Smooth muscle cell (in vitro differentiated cells): ENCODE data around the gene WARS2. TPM values are rescaled to one million over a fixed set of nuclear protein-coding genes. Genes with fewer than 3 reads are reported as not detected.

Experiments used
- DNase-seq: peaks from one replicate; lab custom pipeline; 2025; ENCODE audit not compliant: unreplicated experiment; lab: John Stamatoyannopoulos, UW
- H2AFZ ChIP-seq: fragments of 200-600 bp; sonication (generic); 2 replicates; pipeline ENCODE4 v1.6.0; 2016; ENCODE audit warnings: antibody characterized with exemption, low read depth, mild to moderate bottlenecking
- H3F3A ChIP-seq: fragments of 200-600 bp; sonication (generic); 2 replicates; pipeline ENCODE4 v1.6.0; 2017; ENCODE audit warnings: antibody characterized with exemption, low read depth
- H3K27ac ChIP-seq: fragments of 200-600 bp; sonication (generic); 2 replicates; pipeline ENCODE4 v1.5.1; 2016; ENCODE audit warnings: low read depth, mild to moderate bottlenecking
- H3K27me3 ChIP-seq: fragments of 200-600 bp; sonication (generic); 2 replicates; pipeline ENCODE4 v1.6.1; 2016; ENCODE audit warnings: low read depth, mild to moderate bottlenecking
- H3K36me3 ChIP-seq: fragments of 200-600 bp; sonication (generic); 2 replicates; pipeline ENCODE4 v1.5.1; 2016; ENCODE audit warnings: low read depth
- H3K4me1 ChIP-seq: fragments of 200-600 bp; sonication (generic); 2 replicates; pipeline ENCODE4 v1.5.1; 2016; ENCODE audit warnings: low read depth
- H3K4me2 ChIP-seq: fragments of 200-600 bp; sonication (generic); 2 replicates; pipeline ENCODE4 v1.6.0; 2016; ENCODE audit warnings: mild to moderate bottlenecking
- H3K4me3 ChIP-seq: fragments of 200-600 bp; sonication (generic); 2 replicates; pipeline ENCODE4 v1.5.1; 2016; ENCODE audit warnings: mild to moderate bottlenecking
- H3K79me2 ChIP-seq: fragments of 200-600 bp; sonication (generic); 2 replicates; pipeline ENCODE4 v1.6.0; 2016; ENCODE audit warnings: low read depth, mild to moderate bottlenecking
- H3K9ac ChIP-seq: fragments of 200-600 bp; sonication (generic); 2 replicates; pipeline ENCODE4 v1.6.0; 2016; ENCODE audit warnings: low read depth
- H3K9me3 ChIP-seq: fragments of 200-600 bp; sonication (generic); replicated peaks from 2 replicates; pipeline ENCODE4 v1.5.1; 2016; ENCODE audit warnings: low read depth
- H4K20me1 ChIP-seq: fragments of 200-600 bp; sonication (generic); 2 replicates; pipeline ENCODE4 v1.6.0; 2016; ENCODE audit warnings: low read depth
- WGBS: methylation state at CpG from one replicate; pipeline ENCODE4 v1.1.7; 2016; ENCODE audit warnings: low lambda C conversion rate; 5-methylcytosine and 5-hydroxymethylcytosine counted together
- polyA plus RNA-seq: library from polyadenylated mRNA; unstranded; fragments of >200 nt; fragmentation: Nextera tagmentation; extraction: Ambion mirVana; gene quantifications from 2 replicates; pipeline ENCODE4 v1.2.1, GENCODE V29; 2016
- total RNA-seq: library from RNA; depleted of rRNA; stranded (reverse); fragments of >200 nt; gene quantifications from 2 replicates; pipeline ENCODE4 v1.2.3, GENCODE V29; 2014
- TF ChIP-seq, protein P1 (sequence below): fragments of 200-600 bp; sonication (generic); IDR thresholded peaks from 2 replicates; pipeline ENCODE4 v1.5.1; 2017; ENCODE audit warnings: borderline replicate concordance, mild to moderate bottlenecking, antibody characterized with exemption; ENCODE audit not compliant: insufficient read depth, poor library complexity, severe bottlenecking

WARS2 gene
- total and polyA plus RNA-seq, 2 experiments from 2014 or later, result 5.9 to 9.6 TPM

DNA sequence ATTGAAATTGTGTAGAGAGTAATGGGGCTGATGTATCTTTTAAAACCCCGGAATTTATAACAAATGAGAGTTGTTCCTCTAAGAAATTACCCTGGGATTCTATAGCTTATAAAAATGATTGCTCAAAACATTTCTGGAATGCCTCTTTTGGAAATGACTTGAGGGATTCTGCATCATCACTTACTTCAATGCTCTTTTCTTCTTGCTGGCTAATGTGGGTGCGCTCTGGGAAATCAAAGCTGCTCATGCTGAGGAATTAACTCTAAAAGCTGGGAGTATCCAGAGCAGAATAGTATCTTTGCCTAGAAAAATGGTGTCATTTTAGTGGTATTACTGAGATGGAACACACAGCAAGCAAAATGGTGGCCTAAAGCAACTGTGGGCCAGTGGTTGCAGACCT, 129.3 kb downstream of the WARS2 start:
- Histone ChIP-seq H3K9ac (no peak overlapping the region), H3K9me3 (no peaks in the 10 kb centered on the region), H3K27me3 (peaks cover 25% of the 10 kb centered on the region), H3K4me1 (no peaks in the 10 kb centered on the region), H3K4me2 (no peak overlapping the region), H3K79me2 (no peaks in the 10 kb centered on the region), H3F3A (no peaks in the 10 kb centered on the region), H4K20me1 (no peaks in the 10 kb centered on the region), H3K36me3 (no peaks in the 10 kb centered on the region), H2AFZ (no peak overlapping the region), H3K27ac (no peak overlapping the region), H3K4me3 (no peak overlapping the region)
- 97% methylated on average over 2 of the region's 2 CpGs for WGBS
- TF ChIP-seq, protein P1, sequence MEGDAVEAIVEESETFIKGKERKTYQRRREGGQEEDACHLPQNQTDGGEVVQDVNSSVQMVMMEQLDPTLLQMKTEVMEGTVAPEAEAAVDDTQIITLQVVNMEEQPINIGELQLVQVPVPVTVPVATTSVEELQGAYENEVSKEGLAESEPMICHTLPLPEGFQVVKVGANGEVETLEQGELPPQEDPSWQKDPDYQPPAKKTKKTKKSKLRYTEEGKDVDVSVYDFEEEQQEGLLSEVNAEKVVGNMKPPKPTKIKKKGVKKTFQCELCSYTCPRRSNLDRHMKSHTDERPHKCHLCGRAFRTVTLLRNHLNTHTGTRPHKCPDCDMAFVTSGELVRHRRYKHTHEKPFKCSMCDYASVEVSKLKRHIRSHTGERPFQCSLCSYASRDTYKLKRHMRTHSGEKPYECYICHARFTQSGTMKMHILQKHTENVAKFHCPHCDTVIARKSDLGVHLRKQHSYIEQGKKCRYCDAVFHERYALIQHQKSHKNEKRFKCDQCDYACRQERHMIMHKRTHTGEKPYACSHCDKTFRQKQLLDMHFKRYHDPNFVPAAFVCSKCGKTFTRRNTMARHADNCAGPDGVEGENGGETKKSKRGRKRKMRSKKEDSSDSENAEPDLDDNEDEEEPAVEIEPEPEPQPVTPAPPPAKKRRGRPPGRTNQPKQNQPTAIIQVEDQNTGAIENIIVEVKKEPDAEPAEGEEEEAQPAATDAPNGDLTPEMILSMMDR, result no peak
- DNase-seq, result no peak

DNA sequence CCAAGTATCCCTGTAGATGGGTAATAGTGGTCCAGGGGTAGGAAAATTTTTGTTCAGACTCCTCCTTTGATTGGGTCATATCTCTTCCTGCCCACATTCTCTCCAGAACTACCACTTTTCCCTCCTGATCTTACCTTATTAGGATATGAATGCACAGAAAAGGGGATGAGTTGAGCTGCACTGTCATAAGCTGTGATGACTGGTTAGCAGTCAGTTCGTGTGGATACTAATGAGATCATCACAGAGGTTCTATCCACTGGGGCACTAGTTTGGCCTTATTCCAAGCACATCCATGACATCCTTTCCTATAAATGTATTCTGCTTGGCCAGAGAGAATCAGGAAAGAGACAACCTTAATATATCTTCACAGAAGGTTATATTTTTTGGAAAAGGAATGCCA, 130.3 kb downstream of the WARS2 start:
- no peak overlapping the region for H3K27ac ChIP-seq
- no peaks in the 10 kb centered on the region for H4K20me1 ChIP-seq
- H2AFZ ChIP-seq, result no peak overlapping the region
- no peaks in the 10 kb centered on the region for H3K9me3 ChIP-seq
- no peak overlapping the region for H3K4me3 ChIP-seq
- H3K4me1 ChIP-seq, result no peaks in the 10 kb centered on the region
- peaks cover 34% of the 10 kb centered on the region for H3K27me3 ChIP-seq
- H3K4me2 ChIP-seq, result no peak overlapping the region
- TF ChIP-seq, protein P1, result no peak
- H3F3A ChIP-seq, result no peaks in the 10 kb centered on the region
- no peak for DNase-seq
- no peaks in the 10 kb centered on the region for H3K79me2 ChIP-seq
- H3K9ac ChIP-seq, result no peak overlapping the region
- WGBS, result 33% methylated on average over 1 of the region's 1 CpG
- H3K36me3 ChIP-seq, result no peaks in the 10 kb centered on the region

DNA sequence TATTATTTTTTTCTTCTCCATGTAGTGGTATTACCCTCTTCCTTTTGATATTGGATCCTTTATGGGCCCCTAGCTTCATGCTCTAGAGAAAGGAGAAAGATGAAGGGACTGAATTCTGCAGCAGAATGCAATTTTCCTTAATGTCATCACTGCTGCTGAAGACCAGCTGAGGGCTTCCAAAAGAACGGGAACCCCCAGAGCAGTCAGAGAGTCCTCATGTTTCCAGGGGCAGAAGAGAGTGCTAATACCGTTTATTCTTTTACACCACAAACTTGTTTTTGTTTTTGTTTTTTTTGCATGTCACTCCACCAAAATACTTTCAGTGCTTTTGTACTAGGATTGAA, 131.2 kb downstream of the WARS2 start:
- TF ChIP-seq, protein P1, result no peak
- no peak overlapping the region for H3K9ac ChIP-seq
- H4K20me1 ChIP-seq, result no peaks in the 10 kb centered on the region
- H3K4me2 ChIP-seq, result peak overlapping the region; percentile 70
- H3K9me3 ChIP-seq, result no peaks in the 10 kb centered on the region
- no peaks in the 10 kb centered on the region for H3K79me2 ChIP-seq
- H3F3A ChIP-seq, result no peaks in the 10 kb centered on the region
- peak overlapping the region; percentile 22 for H3K27ac ChIP-seq
- peak overlapping the region; percentile 4 for H3K4me3 ChIP-seq
- no peaks in the 10 kb centered on the region for H3K36me3 ChIP-seq
- H3K27me3 ChIP-seq, result peaks cover 44% of the 10 kb centered on the region
- 25% methylated on average over 2 of the region's 2 CpGs for WGBS
- no peak for DNase-seq
- H2AFZ ChIP-seq, result peak overlapping the region; percentile 40
- no peaks in the 10 kb centered on the region for H3K4me1 ChIP-seq

DNA sequence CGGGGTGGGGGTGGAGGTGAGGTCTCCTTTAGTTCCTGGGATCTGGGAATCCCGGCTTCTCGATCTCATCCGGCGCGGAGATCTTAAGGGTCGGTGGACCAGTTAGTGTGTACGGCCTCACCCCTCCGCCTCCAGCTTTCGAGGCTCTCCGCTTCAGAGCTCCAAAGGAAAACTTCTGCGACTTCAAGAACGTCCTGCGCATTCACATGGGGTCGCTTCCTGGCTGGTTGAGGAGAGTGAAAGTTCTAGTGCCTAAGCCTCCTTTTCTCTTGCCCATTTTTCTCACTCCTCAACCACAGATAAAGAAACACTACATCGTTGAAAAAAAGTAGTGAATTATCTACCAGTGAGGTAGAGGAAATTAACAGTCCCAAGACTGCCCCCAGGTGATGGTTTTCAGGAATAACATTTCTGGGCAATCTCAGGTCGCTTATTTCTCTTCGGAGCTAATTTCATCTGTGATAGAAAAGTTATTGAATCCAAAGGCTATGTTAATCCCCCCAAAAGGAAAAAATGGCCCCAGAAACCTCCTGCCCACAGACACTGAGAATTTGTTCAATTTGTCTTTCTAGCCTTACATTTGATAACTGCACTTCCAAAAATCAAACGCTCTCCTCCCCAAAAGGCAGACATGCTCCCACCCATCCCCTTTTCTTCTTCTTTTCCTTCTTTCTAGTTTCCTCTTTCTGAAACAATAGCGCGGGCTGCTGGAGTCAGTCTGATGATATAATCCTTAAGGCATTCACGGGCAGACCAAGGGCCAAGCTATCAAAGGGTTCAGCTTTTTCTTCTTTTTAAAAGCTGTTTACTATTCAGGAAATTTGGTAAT, 131.8 kb downstream of the WARS2 start:
- H3K4me2 ChIP-seq, result peak overlapping the region; percentile 70
- no peaks in the 10 kb centered on the region for H3K36me3 ChIP-seq
- H3K9me3 ChIP-seq, result no peaks in the 10 kb centered on the region
- TF ChIP-seq, protein P1, result peak; percentile 60
- H3K27ac ChIP-seq, result peak overlapping the region; percentile 22
- H4K20me1 ChIP-seq, result no peaks in the 10 kb centered on the region
- H3K4me3 ChIP-seq, result peak overlapping the region; percentile 43
- peak overlapping the region; percentile 40 for H2AFZ ChIP-seq
- H3K9ac ChIP-seq, result peak overlapping the region; percentile 3
- peaks cover 49% of the 10 kb centered on the region for H3K27me3 ChIP-seq
- no peaks in the 10 kb centered on the region for H3F3A ChIP-seq
- H3K4me1 ChIP-seq, result no peaks in the 10 kb centered on the region
- no peak for DNase-seq
- no peaks in the 10 kb centered on the region for H3K79me2 ChIP-seq
- 33% methylated on average over 22 of the region's 22 CpGs for WGBS
